GM18498 (cell line): ENCODE data around the gene ROR2.

ENCODE experiments used
- ATAC-seq: cut with Tn5 transposase; IDR thresholded peaks from one replicate; pipeline ENCODE4 v1.9.1; 2021; ENCODE audit warnings: mild to moderate bottlenecking, moderate library complexity; ENCODE audit not compliant: unreplicated experiment

ROR2 gene

DNA sequence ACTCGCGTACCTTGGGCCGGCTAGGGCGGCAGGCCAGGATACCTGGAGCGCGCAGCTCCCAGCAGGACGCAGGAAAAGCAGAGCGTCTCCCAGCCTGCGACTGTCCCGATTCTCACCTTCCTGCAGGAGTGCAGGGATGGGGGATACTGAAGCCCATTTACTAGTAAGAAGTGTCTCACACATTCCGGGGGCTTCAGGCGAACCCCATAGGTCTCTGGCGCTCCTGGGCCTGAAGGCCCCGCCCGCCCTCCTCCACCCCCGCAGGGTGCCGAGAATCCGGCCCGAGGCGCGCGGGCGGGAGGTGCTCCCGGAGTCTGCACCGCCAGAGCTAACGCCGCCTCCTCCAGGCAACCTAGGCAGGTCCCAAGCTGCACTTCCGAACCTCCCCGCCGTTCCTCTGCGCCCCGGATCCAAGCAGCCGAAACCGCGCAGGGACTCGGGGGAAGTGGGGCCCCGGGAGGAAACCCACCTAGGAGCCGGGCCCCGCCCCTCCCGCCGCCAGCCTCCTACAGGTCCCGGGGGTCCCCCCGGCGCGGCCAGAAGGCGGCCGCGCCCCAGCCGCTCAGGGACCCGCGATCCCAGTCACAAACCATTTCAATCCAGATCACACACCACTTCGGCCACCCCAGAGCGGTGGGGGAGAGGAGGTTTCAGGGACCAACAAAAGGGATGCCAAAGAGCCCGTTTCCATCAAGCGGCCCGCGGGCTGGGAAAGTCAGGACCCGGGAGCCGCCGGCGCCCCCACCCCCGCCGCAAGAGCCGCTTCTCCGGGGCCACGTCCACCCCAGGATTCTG lies 1.2 kb downstream of the ROR2 start:
- no peak for ATAC-seq

DNA sequence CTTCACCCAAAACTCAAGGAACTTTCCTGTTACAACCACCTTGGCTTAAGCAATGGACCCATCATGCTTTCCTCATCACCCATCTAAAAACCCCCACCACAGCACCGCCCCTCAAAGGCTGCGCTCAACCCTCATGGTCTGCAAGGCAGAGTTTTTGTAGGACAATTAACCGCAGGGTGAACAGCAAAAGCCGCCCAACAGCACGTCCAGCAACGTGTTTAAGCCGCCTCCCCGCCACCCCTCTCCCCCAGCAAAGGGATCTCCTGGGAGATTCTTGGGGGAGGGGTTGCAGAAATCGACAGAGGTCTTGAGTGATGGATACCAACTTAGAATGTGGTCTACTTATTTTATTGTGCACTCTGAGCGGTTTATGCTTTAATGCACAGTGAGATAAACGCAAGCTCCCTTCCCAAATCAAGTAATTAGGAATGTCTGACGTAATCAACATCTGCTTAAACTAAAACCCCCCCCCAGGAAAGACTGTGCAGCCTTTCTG lies 1.9 kb downstream of the ROR2 start:
- ATAC-seq, result no peak

- no peak for ATAC-seq
These were observed 3.2 kb downstream of the ROR2 start for GRCh38 chr9:91946653-91947488.

- ATAC-seq, result no peak
These were observed 3.8 kb downstream of the ROR2 start for GRCh38 chr9:91946196-91946595.

- no peak for ATAC-seq
These were observed 4.5 kb downstream of the ROR2 start for GRCh38 chr9:91945277-91946085.

- no peak for ATAC-seq
These were observed 5.3 kb downstream of the ROR2 start for GRCh38 chr9:91944711-91945110.

DNA sequence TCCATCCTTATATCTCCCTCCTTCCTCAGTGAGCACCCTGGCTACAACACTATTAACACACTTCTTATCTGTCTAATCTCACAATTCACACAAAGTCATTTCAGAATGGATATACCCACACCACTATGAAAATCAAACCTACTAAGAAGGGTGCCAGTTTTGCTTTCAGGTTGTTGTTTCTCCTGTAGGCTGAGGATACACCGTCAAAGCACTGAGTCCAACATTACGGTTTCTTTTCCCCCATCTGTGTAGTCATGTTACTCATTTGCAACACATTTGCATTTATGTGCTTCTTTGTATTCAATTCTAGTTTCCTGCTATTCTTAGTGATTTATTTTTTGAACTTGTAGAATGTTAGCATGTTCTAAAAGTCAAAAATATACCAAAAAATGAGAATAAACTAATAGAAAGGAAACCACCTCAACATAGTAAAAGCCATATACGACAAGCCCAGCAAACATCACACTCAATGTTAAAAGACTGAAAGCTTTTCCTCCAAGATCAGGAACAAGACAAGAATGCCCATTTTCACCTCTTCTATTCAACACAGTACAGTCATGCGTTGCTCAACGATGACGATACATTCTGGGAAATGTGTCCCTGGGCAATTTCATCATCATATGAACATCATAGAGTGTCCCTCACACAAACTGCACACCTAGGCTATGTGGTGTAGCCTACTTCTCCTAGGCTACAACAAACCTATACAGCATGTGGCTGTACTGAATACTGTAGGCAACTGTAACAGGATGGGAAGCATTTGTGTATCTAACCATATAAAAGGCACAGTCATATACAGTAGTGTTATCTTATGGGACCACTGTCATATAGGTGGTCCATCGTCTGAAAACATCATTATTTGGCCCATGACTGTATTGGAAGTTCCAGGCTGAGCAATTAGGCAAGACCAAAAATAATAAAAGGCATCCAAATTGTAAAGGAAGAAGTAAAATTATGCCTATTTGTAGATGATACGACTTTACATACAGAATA lies 6.3 kb downstream of the ROR2 start:
- no peak for ATAC-seq

GRCh38 chr9:91942201-91942600 lies 7.8 kb downstream of the ROR2 start:
- no peak for ATAC-seq

DNA sequence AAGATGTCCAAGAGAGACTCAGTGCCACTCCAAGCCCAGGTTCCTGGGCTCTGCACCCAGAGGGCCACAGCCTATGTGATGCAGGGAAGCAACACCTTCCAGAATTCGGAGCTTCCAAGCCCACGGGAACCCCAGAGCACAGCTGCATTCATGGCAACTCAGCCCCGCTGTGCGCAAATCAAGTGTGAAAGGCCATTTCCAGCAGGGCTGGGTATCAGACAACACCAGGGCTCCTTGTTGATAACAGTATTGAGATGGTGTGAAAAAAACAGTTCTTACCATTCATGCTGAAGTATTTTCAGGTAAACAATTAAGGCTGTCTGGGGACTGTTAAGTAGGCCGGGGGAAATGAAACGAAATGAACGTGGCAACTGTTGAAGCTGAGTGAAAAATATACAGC lies 10.1 kb downstream of the ROR2 start:
- no peak for ATAC-seq

DNA sequence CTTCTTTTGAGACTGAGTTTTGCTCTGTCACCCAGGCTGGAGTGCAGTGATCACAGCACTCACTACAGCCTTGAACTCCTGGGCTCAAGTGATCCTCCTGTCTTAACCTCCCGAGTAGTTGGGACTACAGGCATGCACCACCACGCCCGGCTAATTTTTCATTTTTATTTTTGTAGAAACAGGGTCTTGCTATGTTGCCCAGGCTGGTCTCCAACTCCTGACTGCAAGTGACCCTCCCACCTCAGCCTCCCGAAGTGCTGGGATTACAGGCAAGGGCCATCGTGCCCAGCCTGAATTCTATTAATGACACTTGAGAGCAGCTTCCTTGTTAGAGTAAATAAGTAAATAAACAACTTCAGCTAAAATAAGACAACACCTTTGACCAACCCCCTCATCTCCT lies 12.3 kb downstream of the ROR2 start:
- no peak for ATAC-seq

DNA sequence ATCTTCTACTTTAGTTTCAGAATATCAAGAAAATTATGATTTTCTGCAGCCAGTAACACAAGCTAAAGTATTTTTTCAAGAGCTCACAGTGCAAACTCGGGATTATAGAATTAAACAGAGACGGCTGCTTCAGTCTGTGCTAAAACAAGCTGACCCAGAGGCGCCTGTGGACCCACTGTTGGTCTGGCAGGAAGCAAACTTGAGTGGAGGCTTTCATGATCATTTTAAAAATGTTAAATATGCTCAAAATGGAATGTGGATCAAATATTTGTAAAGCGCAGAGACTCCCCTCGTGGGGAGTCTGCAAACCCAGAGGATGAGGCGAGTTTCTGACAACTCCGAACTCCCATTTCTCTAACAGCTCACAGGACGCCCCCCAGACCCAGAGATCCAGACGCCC lies 13.0 kb downstream of the ROR2 start:
- ATAC-seq, result no peak

GRCh38 chr9:91935805-91936514 lies 14.1 kb downstream of the ROR2 start:
- ATAC-seq, result no peak

GRCh38 chr9:91935066-91935749 lies 14.8 kb downstream of the ROR2 start:
- ATAC-seq, result no peak

DNA sequence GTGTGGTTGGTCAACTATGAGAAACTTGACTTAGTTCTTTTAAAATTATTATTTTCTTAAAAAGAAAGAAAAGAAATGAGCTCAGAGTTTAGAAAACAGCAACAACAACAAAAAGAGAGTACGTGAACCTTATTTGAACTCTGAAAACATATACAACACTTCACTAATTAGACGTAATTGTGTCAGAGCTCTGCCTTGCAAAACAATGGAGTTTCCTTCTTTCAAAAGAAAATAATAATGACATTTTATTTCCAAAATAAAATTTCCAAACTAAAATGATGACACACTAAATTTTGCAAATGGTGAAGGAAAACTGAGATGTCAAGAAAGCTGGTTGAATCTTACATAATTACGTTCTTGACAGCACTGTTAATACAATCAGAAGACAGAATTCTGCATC lies 15.4 kb downstream of the ROR2 start:
- no peak for ATAC-seq

- no peak for ATAC-seq
These were observed 16.3 kb downstream of the ROR2 start for GRCh38 chr9:91933556-91934352.

DNA sequence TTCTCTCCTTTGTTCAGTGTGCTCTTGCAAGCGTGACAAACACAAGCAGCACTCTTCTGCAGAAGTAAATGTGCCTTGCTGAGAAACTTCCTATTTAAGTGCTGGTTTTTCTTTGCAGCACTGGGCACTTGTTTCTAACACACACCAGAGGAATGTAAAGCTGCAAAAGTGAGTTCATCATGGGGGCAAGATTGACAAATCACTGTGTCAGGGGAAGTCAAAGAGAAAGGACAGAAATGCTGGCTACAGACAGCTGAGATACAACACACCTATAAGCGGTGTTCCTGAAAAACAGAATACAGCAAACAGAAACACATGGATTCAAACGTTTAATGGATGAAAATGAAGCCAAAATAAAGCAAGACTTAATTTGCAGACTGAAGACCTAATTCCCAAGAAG lies 19.6 kb downstream of the ROR2 start:
- ATAC-seq, result no peak

DNA sequence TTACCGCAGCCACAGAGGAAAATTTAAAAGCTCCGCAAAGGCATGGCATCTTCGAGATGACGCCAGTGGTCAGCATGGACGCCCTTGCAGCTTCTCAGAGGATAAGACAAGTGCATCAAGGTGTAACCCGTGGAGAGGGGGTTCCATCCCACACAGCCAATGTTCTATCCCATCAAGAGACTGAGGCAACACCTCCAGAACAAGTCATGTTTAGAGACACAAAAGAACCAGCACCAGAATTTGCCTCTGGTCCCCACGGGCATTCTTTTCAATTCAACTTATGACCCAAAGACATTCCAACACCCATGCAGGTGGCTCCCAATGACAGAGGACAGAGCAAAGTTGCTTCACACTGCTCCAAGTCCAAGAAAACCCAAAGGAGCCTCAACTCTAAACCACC lies 20.7 kb downstream of the ROR2 start:
- ATAC-seq, result no peak

DNA sequence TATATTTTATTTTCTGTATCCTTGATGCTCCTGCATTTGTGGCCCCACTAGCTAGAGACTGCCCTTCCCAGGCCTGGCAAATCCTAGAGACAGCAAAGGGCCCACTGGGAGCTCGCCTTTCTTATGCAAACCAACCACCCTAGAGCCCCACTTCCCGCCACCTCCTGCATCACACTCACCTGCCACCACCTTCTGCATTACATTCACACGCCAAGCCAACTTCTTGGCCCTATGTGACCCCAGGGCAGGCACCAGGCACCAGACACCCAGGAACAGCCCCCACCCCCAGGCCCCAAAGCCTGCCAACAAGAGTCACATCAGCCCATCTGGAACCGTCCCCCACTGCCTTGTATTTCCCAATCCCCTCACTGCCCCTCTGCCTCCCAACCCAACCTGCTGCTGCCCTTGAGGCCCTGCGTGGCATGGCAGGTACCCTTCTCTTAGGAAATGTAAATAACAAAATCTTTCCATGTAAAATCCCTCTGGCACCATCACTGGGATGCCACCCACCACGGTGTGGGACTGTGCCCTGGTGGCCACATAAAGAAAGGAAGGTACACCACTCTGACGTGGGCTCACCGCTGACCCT lies 22.0 kb downstream of the ROR2 start:
- ATAC-seq, result no peak
